Measurements from ENCODE around the gene PCIF1.
"Not testable (repeated sequence)": the region's sequence is repeated elsewhere in the genome, so short reads cannot be mapped to it uniquely, and the experiment has no call there.

The PCIF1 gene

DNA sequence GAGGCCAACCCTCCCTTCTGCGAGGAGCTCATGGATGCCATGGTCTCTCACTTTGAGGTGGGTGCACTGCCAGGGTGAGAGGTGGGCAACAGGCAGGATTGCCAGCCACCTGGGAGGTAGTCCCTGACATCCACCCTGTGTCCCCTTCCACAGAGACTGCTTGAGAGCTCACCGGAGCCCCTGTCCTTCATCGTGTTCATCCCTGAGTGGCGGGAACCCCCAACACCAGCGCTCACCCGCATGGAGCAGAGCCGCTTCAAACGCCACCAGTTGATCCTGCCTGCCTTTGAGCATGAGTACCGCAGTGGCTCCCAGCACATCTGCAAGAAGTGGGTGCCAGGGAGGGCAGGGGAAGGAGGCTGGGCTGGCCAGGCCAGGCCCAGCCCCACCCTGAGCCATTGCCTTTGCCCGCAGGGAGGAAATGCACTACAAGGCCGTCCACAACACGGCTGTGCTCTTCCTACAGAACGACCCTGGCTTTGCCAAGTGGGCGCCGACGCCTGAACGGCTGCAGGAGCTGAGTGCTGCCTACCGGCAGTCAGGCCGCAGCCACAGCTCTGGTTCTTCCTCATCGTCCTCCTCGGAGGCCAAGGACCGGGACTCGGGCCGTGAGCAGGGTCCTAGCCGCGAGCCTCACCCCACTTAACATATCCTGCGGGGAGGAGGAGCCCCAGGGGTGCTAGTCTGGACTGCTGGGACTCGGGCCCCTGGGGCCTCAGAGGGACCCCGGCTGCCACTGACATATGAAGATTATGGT is 12.8 kb downstream of the PCIF1 start:
- no peak for DNase-seq (ENCODE audit: low read depth in 2 of 2)

DNA sequence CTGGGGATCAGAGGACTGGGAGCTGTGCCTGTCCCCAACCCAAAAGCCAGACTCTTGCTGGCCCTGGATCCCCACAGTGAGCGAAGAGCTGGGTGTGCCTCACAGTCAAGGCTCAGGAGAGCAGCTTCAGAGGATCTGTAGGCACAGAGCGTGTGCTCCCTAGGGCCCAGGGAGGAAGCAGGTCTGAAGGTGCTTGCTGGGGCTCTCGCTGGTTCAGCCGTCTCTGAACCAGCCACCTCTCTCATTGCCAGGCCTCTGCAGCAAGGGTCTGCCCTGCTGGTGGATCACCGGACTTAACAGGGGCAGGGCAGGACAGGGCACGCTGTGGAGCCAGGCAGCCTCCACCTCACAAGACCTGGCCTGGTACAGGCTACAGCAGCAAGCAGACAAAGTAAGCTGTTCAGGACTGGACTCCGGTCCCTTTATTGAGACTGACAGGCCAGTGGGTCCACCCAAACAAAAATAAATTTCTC is 13.8 kb downstream of the PCIF1 start:
- DNase-seq (ENCODE audit: low read depth in 2 of 2): no peak

DNA sequence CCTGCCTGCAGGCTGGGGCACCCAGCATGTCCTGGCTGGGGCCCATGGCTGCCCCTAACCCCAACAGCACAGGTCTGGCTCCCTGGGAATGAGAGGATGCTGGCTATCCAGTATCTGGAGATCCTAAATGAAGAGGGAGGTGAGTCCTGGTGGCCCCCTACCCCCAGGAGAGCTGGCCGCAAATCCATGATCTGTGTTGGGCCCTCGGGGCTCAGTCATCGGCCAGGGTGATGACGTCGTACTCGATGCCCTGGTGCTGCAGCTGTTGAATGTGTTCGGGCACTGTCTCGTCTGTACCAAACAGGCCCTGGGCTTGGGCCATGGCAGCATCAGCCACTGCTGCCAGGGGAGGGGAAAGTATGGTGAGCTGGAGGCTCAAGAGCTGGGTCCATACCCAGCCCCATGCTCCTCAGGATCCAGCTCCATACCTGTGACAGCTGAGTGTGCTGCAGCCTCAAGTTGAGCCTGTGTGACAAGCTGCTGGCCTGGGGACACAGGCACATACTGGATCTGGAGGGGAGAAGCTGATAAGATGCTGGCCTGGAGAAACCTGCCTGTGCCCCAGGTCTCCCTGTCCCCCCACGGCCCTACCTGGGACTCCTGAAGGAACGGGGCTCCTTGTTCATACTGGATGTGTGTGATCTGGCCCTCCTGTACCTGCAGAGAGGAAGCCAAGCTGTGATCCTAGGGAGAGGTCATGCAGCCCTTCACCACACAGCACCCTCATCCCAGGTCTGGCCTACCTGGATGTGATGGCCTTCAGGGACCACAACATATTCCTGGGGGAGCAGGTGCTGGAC is 14.5 kb downstream of the PCIF1 start:
- DNase-seq (ENCODE audit: low read depth in 2 of 2): no peak

DNA sequence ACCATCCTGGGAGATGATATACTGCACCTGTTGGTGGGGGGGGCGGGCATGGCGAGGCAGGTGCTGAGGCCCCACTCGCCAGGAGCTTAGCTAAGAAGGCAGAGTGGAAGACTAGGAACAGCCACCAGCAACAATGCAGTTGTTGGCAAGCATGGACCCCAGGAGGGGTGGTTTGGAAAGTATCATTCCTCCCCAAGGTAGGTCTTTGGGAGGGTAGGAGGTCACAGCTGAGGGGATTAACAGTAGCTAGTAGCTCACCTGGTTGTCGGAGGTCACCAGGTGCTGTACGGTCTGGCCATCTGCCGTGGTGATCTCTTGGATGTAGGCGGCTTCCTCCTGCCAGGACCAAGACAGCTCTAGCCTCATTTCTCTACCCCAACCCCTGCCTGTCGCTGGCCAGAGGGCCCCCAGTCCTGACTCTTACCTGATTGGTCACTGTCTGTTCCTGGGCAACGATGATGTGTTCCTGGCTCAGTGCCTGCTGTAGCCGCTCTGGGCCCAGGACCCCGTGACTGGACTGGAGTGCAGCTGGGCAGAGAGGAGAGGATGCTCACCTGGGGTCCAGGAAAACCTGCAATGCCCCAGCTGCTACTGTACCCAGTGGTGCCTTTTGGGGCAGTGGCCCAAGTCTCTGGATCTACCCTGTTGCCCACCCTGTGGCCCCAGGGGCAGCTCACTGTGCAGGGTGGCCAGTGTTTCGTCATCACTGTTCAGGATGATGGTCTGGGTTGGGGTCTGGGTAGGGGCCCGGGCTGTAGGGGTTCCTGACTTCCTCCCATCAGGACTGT is 15.3 kb downstream of the PCIF1 start:
- no peak for DNase-seq (ENCODE audit: low read depth in 2 of 2)

DNA sequence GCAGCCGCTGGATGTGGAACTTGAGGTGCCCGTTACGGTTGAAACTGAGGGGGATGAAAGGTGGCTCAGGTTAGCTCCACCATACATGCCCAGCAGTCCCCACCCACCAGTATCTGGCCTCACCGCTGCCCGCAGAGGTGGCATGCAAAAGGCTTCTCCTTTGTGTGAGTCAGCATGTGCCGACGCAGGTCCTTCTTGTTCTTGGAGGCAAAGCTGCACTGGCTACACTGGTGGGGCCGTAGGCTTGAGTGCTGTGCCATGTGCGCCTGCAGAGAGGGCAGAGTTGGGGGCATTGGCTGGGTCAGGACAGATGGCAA is 15.8 kb downstream of the PCIF1 start:
- no peak for DNase-seq (ENCODE audit: low read depth in 2 of 2)

DNA sequence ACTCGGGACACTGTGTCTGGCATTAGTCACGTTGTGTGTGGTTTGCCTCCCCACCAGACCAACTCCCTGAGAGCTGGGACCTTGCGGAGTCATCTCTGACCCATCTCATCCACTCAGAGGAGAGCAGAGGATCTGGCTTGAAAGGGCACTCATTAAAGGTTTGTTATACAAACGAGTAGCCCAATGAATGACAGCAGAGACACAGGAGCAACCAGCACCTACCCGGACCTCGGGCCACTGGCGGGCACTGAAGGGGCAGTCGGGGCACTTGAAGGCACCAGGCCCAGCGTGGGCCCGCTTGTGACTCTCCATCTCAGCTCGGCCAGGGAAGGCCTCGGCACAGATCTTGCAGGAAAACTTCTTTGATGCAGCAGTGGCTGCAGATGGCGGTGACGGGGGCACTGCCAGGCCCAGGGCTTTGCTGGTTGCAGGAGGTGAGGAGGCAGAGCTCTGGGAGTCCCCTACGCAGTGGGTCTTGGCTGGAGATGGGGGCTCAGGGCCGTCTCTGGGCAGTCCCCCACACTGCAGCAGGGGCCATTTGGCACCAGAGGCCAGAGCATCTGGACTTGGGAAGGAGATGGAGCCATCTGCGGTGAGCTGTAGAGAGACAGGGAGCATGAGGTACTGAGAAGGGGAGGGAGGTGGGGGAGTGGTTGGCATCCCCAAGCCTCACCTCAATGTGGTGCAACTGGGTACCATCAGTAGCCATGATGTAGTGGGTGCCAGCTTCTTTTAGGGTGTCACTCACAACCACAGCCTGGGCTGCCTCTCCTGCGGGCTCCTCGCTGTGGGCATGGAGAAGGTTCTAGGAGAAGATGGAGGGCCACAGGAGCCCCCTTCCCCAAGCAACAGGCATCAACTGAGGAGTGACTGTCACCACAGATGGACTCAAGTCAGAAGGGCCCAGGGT is 17.7 kb downstream of the PCIF1 start:
- no peak for DNase-seq (ENCODE audit: low read depth in 2 of 2)

DNA sequence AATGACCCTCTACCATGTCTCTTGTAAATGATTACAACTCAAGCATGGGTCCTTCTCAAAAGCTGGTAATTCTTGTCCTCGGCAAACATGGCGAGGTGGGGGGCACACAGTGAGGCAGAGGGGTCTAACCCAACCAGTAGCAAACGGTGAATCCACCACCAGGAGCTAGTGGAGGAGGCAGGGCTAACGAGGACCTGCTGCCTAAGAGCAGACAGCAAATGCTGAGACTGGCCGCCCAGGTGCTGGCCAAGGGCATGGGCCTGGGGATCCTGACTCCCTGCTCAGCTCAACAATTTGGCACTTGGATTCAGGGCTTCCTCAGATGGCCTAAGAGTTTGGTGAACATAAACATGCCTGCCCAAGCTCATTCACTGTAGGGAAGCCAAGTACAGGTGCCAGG is 18.4 kb downstream of the PCIF1 start:
- DNase-seq (ENCODE audit: low read depth in 2 of 2): no peak

DNA sequence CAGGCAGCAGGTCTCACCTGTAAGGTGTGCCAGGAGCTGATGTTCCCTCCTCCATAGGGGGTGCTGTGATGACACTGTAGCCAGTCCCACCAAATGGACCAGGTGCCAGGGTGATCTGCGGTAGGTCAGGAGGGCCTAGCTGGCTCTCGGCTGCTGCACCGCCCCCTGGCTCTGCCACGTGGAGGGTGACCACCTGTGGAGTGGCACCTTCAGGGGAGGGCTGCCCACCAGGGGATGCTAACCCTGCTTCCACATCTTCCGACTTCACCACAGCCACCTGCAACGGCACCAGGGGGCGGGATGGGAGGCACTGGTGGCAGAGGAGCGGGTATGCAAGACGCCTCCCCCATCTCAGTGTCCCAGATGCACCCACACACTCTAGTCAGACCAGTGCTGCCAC is 19.2 kb downstream of the PCIF1 start:
- no peak for DNase-seq (ENCODE audit: low read depth in 2 of 2)

DNA sequence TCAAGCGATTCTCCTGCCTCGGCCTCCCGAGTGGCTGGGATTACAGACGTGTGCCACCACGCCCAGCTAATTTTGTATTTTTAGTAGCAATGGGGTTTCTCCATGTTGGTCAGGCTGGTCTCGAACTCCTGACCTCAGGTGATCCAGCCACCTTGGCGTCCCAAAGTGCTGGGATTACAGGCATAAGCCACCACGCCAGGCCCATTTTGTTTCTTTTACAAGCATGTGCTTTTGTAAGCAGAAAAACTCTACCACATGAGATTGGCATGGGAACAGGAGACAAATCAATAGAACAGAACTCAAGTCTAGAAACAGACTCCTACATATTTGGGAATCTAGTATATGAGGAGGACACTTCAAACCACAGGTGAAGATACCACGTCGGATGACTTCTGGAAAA is 21.8 kb downstream of the PCIF1 start:
- DNase-seq (ENCODE audit: low read depth in 2 of 2): not testable (repeated sequence)

DNA sequence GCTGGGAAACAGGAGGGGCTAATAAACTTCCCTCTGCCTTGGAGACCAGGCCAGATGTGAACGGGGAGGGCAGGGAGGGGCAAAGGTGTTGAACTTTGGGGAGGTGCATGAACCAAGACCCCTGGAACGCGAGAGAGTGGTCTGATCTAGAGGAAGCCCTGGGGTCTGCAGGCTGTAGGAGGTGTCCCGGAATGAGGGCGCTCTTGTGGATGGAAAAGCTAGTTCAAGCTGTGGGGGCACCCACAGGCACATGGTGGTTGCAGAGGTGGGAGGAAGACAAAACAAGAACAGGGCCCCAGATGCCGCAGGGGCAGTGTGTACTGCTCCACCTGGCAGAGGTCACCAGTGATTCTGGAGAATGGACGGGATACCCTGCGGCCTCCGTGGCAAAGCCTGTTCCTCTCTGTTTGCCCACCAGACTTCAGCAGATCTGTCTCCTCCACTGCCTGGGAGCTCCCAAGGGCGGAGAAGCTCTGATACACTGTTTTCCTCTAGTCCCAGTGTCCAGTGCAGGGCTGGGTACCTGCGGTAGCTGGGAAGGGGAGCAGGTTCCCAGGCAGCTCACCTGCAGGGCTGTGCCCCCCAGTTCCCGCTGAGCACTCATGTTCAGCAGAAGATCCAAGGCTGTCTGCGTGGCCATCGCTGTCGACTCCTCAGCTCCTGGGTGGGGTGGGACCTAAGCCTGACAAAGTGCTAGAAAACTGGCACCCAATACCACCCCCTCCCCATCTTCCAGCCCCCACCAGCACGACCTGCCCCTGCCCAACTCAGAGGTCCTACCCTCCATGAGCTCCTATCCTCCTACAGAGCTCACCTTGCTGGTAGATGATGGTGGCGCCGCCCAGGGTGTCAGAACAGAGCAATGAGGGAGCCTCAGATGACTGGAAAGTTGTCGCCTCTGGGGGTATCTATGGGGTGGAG is 22.8 kb downstream of the PCIF1 start:
- DNase-seq (ENCODE audit: low read depth in 2 of 2): no peak

DNA sequence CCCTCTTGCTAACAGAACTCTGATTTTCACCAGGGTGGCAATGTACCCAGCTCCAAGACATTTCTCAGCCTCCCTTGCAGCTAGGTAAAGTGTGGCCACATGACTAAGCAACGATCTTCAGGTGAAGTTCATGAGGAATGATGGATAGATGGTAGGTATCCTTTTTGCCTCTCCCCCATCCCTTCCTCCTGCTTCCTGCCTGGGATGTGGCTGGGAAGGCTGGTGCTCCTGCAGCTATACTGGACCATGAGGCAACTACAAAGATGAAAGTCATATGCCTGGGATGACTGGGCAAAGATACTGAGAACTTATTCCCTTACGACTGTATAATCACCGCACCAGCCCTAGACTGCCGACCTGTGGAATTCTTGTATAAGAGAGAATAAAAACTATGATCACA is 24.1 kb downstream of the PCIF1 start:
- DNase-seq (ENCODE audit: low read depth in 2 of 2): no peak

DNA sequence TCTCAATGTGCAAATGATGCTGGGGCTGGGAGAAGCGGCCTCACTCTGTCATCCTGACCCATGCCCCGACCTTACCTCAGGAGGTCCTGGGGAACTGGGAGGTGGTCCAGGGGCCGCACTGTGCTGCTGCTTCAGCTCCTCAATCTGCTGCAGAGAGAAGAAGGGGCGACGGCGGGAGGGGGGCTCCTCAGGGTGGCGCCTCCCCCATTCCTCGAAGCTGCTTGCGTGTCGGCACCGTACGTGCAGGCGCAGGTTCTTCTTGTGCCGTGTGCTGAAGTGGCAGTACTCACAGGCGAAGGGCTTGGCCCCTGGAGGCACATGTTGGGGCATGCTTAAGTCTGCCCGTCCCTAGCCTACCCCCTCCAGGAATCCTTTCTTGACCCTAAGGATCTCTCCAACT is 24.6 kb downstream of the PCIF1 start:
- DNase-seq (ENCODE audit: low read depth in 2 of 2): no peak

DNA sequence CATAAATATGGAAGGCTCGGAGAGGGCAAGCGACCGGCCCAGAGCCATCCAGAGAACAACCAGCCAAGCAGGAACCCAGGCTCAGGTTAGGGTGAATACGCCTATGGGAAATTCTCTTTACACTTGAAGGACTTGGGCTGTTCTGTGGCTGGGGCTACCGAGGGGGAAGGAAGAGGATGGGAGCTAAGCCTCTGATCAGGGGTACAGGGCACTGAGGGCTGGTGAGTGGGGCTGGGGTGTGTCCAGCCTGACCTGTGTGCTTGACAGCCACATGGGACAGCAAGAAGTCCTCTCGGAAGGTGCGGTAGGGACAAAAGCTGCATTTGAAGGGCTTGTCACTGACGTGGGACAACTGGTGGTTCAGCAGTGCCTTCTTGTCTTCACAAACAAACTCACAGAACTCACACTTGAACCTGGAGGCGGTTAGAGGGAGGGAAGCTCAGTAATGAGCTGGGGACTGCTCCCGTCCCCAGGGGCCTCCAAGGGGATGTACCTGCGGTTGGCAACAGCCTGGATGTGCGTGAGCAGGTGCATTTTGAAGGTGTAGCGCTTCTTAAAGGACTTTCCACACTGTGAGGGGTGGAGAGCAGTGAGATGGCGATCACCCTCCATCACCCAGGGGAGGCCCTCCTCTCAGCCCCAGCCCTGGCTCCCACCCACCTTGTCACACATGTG is 25.6 kb downstream of the PCIF1 start:
- no peak for DNase-seq (ENCODE audit: low read depth in 2 of 2)

DNA sequence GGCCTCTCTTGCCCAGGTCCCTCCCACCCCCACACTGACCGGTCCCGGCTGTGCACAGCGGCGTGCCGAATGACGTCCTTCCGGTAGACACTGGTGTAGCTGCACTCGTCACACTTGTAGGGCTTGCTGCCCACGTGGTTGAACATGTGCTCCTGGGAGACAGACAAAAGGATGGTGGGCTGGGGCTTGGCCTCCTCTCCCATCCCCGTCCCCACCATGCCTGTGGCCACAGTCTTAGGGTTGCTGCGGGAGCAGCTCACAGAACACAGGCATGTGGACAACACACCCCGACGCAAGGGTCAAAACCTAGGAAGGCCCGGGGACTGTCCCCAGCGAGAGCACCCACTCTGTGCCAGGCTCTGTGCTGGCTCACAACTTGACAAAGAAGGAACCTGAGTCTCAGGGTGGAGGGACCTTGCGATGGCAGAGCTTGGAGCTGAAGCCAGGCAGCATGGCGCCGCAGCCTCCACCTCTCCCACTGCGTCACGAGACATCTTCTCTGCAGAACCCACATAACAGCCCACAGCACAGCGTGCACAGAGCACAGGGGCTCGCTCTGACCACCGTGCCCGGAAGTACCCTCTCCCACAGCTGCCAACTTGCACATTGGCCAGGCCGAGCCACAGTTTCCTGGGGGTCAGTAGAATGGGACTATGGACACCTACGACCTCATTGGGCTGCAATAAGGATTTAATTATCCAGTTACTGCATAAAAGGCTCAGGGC is 27.7 kb downstream of the PCIF1 start:
- DNase-seq (ENCODE audit: low read depth in 2 of 2): no peak

DNA sequence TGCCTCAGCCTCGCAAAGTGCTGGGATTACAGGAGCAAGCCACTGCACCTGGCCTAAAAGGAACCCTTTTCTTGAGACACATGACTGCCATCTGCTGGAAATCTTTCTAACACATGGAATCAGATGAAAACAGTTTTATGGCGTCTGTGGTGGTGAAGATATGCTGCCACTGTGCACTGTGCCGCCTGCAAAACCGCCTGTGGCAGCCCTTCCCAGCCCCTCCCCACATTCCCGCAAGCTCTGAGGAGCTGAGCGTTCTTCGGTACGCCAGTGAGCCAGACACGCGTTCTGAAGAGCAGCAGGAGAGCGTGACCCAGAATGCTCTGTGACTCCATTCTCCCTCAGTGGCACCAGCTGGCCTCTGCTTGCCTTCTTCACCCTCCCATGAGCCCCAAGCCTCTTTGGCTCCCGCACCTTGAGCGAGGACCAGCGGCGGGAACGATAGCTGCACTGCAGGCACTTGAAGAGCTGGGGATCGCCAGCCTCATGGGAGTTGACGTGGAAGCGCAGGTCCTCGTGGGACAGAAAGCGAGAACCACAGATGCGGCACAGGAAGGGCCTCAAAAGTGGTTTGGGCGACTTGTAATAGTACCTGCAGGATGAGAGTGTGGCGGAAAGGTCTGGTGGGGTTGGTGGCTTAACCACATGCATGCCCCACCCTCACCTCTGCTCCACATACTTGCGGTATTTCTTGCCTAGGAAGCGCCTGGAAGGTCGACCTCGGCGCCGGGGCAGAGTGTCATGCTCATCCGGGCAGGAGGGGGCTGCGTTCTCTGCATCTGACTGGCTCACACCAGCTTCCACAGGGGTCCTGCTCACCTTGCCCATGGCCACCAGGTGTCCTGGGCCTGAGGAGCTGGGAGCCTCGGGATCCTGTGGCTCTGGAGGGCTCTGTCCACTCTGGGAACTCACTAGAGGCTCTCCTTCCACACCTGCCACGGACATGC is 28.8 kb downstream of the PCIF1 start:
- DNase-seq (ENCODE audit: low read depth in 2 of 2): no peak

DNA sequence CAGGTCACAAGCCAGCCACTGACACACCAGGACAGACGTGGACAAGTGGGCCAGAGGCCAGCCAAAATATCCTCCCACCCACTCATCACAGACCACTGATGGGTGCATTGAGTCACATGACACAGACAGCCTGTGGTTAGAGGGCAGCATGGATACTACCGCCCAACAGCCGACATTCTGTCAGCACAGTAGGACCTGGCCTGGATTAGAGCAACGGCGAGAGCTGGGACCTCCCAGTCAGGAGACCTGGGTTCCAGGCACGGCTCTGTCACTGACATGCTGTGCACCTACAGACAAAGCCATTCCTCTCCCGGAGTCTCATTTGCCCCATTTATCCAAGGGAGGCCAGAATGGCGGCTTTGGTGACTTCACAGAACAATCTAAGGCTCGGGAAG is 29.5 kb downstream of the PCIF1 start:
- no peak for DNase-seq (ENCODE audit: low read depth in 2 of 2)

DNA sequence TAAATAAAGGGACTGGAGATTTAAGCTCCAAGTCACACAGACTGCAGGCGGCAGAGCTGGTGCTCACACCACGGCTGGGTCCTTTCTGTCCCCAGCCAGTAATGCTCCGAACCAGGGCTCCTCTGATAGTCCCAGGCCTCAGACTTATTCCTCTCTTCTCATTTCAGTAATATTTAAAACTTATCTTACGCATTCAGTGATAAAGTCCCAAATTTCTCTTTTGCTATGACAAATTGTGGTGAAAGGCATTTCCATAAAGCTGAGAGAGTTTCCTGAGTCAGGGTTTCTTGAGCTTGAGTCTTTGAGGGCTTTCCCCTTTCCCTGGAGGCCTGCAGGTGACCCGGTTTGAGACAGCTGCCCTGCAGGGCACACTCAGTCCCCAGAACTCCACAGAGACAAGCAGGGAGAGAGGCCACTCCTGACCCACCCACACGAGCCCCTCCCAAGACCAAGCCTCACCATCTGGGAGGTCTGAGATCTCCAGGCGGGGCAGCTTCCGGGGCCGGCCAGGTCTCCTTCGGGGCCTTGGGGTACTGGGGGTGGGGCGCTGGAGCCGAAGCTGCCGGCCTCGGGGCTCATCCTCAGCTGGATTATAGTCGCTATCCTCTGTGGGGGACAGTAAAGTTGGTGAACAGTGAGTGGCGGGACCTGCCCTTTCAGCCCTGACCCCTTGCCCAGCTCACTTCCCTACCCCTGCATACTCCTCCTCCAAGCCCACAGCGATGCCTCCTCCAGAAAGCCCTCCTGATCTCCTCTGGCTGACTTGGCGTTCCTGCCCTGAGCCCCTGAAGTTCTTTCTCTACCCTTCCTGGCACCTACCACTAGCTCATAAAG is 30.9 kb downstream of the PCIF1 start:
- DNase-seq (ENCODE audit: low read depth in 2 of 2): no peak

All from stimulated activated CD4-positive, alpha-beta T cell treated with anti-CD3 and anti-CD28 coated beads, Interleukin-4, amount 100 ng/mL, for 48 hours (primary cell).